Activated CD4-positive, alpha-beta memory T cell treated with anti-CD3 and anti-CD28 coated beads, Interleukin-2, amount 10 ng/mL, durations not matched to agents 7 days and 5 days (primary cell): ENCODE measurements around the gene ZNF789. TPM values are rescaled to one million over a fixed set of nuclear protein-coding genes. Genes with fewer than 3 reads are reported as not detected.

Experiments
- CTCF ChIA-PET: fragments of 350-600 bp; sonication (Branson Sonifier 250); formaldehyde crosslinking; loops from one replicate; lab custom pipeline; 2021; ENCODE audit warnings: antibody characterized with exemption, inconsistent platforms; lab: Charles Lee
- POLR2A ChIA-PET: fragments of 350-600 bp; sonication (Branson Sonifier 250); formaldehyde crosslinking; loops from one replicate; lab custom pipeline; 2021; ENCODE audit warnings: antibody characterized with exemption; lab: Charles Lee
- DNase-seq: peaks from one replicate; pipeline ENCODE4 v3.0.0-alpha.2; 2020
- H3K27ac Mint-ChIP-seq: one replicate; pipeline ENCODE4 v1.8.0; 2021; ENCODE audit warnings: mild to moderate bottlenecking, mixed read lengths
- H3K27me3 Mint-ChIP-seq: one replicate; pipeline ENCODE4 v1.8.0; 2021; ENCODE audit warnings: mixed read lengths
- H3K36me3 Mint-ChIP-seq: one replicate; pipeline ENCODE4 v1.8.0; 2021; ENCODE audit warnings: low read depth, mixed read lengths
- H3K4me1 Mint-ChIP-seq: one replicate; pipeline ENCODE4 v1.8.0; 2021; ENCODE audit warnings: mixed read lengths
- H3K4me3 Mint-ChIP-seq: one replicate; pipeline ENCODE4 v1.8.0; 2021; ENCODE audit warnings: mild to moderate bottlenecking, mixed read lengths
- H3K9me3 Mint-ChIP-seq: one replicate; pipeline ENCODE4 v1.8.0; 2021; ENCODE audit warnings: mixed read lengths
- total RNA-seq, 2 experiments: library from RNA; stranded (reverse); gene quantifications; one replicate each; pipeline ENCODE4 v1.2.3, GENCODE V29; 2021

ZNF789 gene
- total RNA-seq, 2 experiments from 2014 or later = 19.4 to 21.8 TPM

GRCh38 chr7:99447943-99448342 lies 24.7 kb upstream of the ZNF789 start:
- Mint-ChIP-seq H3K9me3 (no peaks in the 10 kb centered on the region), H3K36me3 (peaks cover 61% of the 10 kb centered on the region), H3K4me1 (peaks cover 3% of the 10 kb centered on the region), H3K27me3 (no peaks in the 10 kb centered on the region), H3K4me3 (no peak overlapping the region), H3K27ac (no peak overlapping the region)
- ChIA-PET POLR2A (interaction anchor here (2.9 kb wide), 1 partner anchor 9 kb away, joined by 8 read pairs; the partner anchor contains the start of genes CPSF4 and PTCD1), CTCF (no interaction called here)
- peak; percentile 22 for DNase-seq

GRCh38 chr7:99448855-99449254 lies 23.8 kb upstream of the ZNF789 start:
- Mint-ChIP-seq H3K27me3 (no peaks in the 10 kb centered on the region), H3K9me3 (no peaks in the 10 kb centered on the region), H3K36me3 (peaks cover 61% of the 10 kb centered on the region), H3K4me3 (no peak overlapping the region), H3K27ac (no peak overlapping the region), H3K4me1 (no peaks in the 10 kb centered on the region)
- ChIA-PET POLR2A (interaction anchor here (1.1 to 2.9 kb wide), 3 partner anchors 10 to 17 kb away, joined by 3 to 8 read pairs (median 5); partner anchors contain the start of genes ATP5MF, CPSF4 and PTCD1), CTCF (no interaction called here)
- no peak for DNase-seq

DNA sequence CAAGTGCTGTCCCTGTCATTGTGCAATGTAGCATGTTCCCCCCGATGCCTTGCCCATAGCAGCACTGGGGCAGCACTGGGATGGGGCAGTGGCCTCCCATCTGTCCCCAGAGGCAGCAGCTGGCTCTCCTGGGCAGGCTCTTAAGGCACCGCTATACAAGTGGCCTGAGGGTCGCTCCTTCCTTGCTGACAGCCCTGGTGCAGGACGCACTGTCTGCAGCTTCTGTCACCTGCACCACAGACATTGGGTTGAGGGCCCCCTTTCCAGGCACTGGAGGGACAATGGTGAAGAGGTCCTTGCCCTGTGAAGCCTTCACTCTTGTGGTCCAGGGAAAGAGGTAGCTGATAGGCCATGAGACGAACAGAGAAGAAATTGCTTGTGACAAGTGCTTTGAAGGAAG lies 23.4 kb upstream of the ZNF789 start:
- ChIA-PET CTCF (no interaction called here), POLR2A (interaction anchor here (1.1 to 2.9 kb wide), 3 partner anchors 10 to 17 kb away, joined by 3 to 8 read pairs (median 5); partner anchors contain the start of genes ATP5MF, CPSF4 and PTCD1)
- Mint-ChIP-seq H3K27ac (no peak overlapping the region), H3K4me1 (no peaks in the 10 kb centered on the region), H3K27me3 (no peaks in the 10 kb centered on the region), H3K4me3 (no peak overlapping the region), H3K36me3 (peaks cover 64% of the 10 kb centered on the region), H3K9me3 (no peaks in the 10 kb centered on the region)
- no peak for DNase-seq

GRCh38 chr7:99451936-99452335 lies 20.8 kb upstream of the ZNF789 start:
- peaks cover 59% of the 10 kb centered on the region for H3K36me3 Mint-ChIP-seq
- no peaks in the 10 kb centered on the region for H3K27me3 Mint-ChIP-seq
- no peaks in the 10 kb centered on the region for H3K4me1 Mint-ChIP-seq
- ChIA-PET CTCF (no interaction called here), POLR2A (interaction anchor here (1.4 kb wide), 1 partner anchor 23 kb away, joined by 4 read pairs; no protein-coding TSS in a partner anchor)
- no peak overlapping the region for H3K4me3 Mint-ChIP-seq
- DNase-seq = no peak
- no peak overlapping the region for H3K27ac Mint-ChIP-seq
- no peaks in the 10 kb centered on the region for H3K9me3 Mint-ChIP-seq

DNA sequence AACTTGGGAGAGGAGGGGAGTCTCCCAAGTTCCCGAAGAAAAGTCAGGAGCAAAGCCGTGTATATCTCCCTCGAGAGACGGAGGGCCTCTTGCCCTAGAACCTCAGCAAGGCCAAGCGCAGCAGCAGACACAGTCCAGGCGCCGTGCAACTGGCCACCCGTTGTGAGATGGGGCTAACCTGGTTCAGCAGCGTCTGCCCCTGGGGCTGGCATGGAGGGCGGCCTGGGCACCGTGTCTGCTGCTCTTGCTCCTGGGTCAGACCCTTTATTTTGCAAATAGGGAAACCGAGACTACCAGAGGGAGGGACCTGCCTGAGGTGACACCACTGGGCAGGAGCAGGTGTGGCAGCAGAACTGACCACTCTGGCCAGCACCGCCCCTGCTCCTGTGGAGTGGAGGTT lies 20.1 kb upstream of the ZNF789 start:
- Mint-ChIP-seq H3K4me3 (no peak overlapping the region), H3K9me3 (no peaks in the 10 kb centered on the region), H3K4me1 (no peaks in the 10 kb centered on the region), H3K27me3 (no peaks in the 10 kb centered on the region), H3K36me3 (peaks cover 59% of the 10 kb centered on the region), H3K27ac (no peak overlapping the region)
- POLR2A ChIA-PET = no interaction called here
- no peak for DNase-seq
- CTCF ChIA-PET = no interaction called here

DNA sequence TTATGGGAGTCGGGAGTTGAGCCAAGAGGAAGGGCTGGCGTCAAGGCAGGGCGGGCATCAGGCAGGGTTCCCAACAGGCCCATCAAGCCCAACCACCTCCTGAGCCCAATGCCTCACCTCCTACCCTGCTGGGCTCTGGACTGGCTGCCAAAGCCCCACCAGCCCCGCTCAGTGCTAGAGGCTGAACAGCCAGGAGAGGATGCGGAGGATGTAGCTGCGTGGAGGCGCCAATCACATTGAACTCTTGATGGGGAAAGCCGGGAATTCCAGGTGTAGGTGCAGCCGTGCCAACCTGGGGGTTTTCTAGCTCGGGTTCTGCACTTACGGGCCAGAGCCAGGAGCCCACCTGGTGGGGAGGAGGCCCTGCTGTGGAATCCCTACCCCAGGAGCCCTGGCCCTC lies 19.6 kb upstream of the ZNF789 start:
- no peaks in the 10 kb centered on the region for H3K9me3 Mint-ChIP-seq
- H3K4me1 Mint-ChIP-seq = no peaks in the 10 kb centered on the region
- H3K27me3 Mint-ChIP-seq = no peaks in the 10 kb centered on the region
- H3K36me3 Mint-ChIP-seq = peaks cover 58% of the 10 kb centered on the region
- H3K4me3 Mint-ChIP-seq = no peak overlapping the region
- ChIA-PET CTCF (no interaction called here), POLR2A (no interaction called here)
- DNase-seq = no peak
- H3K27ac Mint-ChIP-seq = no peak overlapping the region

- no peaks in the 10 kb centered on the region for H3K27me3 Mint-ChIP-seq
- POLR2A ChIA-PET = interaction anchor here (0.7 to 2.2 kb wide), 2 partner anchors 10 to 16 kb away, joined by 3 to 7 read pairs; partner anchors contain the start of genes CPSF4 and PTCD1
- no peak overlapping the region for H3K4me3 Mint-ChIP-seq
- peaks cover 66% of the 10 kb centered on the region for H3K36me3 Mint-ChIP-seq
- no peaks in the 10 kb centered on the region for H3K9me3 Mint-ChIP-seq
- H3K27ac Mint-ChIP-seq = no peak overlapping the region
- H3K4me1 Mint-ChIP-seq = peaks cover 10% of the 10 kb centered on the region
- CTCF ChIA-PET = no interaction called here
- DNase-seq = no peak
Observed at GRCh38 chr7:99455874-99456273, 16.8 kb upstream of the ZNF789 start.

DNA sequence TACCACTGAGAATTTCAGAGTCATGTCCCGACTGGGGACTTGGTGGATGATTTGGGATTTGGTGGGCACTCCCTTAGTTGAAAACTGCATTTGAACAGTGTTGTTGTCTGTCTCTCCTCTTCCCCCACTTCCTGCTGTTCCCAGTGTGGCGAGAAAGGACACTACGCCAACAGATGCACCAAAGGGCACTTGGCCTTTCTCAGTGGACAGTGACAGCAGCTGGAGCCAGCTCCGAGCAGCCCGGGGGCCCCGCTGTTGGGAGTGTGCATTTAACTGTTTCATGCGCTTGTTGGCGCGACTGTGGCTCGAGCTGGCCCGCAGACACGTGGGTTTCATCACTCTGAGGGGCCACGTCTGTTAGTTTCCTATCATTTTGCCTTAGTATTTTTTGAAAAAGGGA lies 16.4 kb upstream of the ZNF789 start:
- DNase-seq = no peak
- POLR2A ChIA-PET = interaction anchor here (0.7 to 2.2 kb wide), 3 partner anchors 9 to 43 kb away, joined by 3 to 7 read pairs (median 3); partner anchors contain the start of genes CPSF4 and PTCD1
- no peak overlapping the region for H3K27ac Mint-ChIP-seq
- H3K4me1 Mint-ChIP-seq = peaks cover 12% of the 10 kb centered on the region
- no peaks in the 10 kb centered on the region for H3K9me3 Mint-ChIP-seq
- peaks cover 63% of the 10 kb centered on the region for H3K36me3 Mint-ChIP-seq
- no peak overlapping the region for H3K4me3 Mint-ChIP-seq
- CTCF ChIA-PET = no interaction called here
- H3K27me3 Mint-ChIP-seq = no peaks in the 10 kb centered on the region

DNA sequence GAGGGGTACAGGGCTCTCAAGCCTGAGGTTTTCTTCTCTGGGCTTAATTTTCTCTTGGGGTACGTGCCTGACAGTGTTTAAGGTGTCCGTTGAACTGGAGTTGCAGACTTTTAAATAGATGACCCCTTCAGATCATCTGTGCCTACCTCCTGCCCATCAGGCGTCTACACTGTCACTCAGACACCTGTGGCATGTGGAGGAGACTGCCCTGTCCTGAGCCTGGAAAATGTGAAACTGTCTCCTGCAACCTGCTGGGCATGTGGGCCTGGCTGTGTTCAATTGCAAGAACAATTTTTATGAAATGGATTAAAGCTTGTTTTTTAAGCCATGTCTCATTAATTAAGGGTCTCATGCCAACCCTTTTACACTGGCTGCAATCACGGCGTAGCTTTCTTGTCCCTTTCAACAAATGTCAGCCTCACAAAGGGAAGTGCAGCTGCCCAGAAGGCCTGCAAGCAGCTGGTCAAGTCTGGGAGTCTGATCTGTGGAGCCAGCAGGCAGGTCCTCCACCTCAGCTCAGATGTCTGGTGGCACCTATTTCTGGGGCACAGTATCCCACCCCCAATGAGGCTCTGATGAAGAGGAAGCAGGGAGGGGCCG lies 15.5 kb upstream of the ZNF789 start:
- H3K27me3 Mint-ChIP-seq = no peaks in the 10 kb centered on the region
- ChIA-PET CTCF (no interaction called here), POLR2A (interaction anchor here (1.0 to 2.2 kb wide), 3 partner anchors 18 to 102 kb away, joined by 3 to 7 read pairs (median 3); partner anchors contain the start of genes CPSF4, PTCD1 and ZNF655)
- no peaks in the 10 kb centered on the region for H3K9me3 Mint-ChIP-seq
- H3K4me1 Mint-ChIP-seq = peaks cover 12% of the 10 kb centered on the region
- no peak overlapping the region for H3K4me3 Mint-ChIP-seq
- peaks cover 64% of the 10 kb centered on the region for H3K36me3 Mint-ChIP-seq
- no peak overlapping the region for H3K27ac Mint-ChIP-seq
- DNase-seq = no peak

- H3K4me1 Mint-ChIP-seq = peaks cover 15% of the 10 kb centered on the region
- ChIA-PET POLR2A (interaction anchor here (1.2 kb wide), 1 partner anchor 101 kb away, joined by 3 read pairs; the partner anchor contains the start of gene ZNF655), CTCF (no interaction called here)
- H3K27me3 Mint-ChIP-seq = no peaks in the 10 kb centered on the region
- no peak overlapping the region for H3K4me3 Mint-ChIP-seq
- H3K36me3 Mint-ChIP-seq = peaks cover 63% of the 10 kb centered on the region
- no peak overlapping the region for H3K27ac Mint-ChIP-seq
- DNase-seq = no peak
- no peaks in the 10 kb centered on the region for H3K9me3 Mint-ChIP-seq
Observed at GRCh38 chr7:99457650-99458493, 14.8 kb upstream of the ZNF789 start.

DNA sequence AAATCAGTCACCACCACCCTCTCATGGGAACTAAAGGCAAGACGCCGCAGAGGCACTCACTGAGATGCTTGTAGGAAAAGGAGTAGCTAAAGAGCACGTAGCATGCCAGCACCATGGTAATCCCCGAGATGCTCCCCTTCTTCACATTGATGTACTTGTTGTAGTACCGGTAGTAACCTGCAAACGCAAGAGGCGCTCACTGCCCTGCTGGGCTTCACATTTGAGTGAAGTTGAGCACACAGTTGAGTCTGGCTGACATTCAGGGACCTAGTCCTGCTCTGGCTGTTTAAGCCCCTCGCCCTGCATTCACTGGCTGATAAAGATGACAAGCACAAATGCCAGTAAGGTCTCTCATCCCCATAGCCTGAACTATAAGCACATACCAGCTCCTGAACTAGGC lies 13.6 kb upstream of the ZNF789 start:
- Mint-ChIP-seq H3K4me3 (no peak overlapping the region), H3K9me3 (no peaks in the 10 kb centered on the region), H3K27me3 (no peaks in the 10 kb centered on the region), H3K27ac (no peak overlapping the region), H3K4me1 (peaks cover 21% of the 10 kb centered on the region), H3K36me3 (peaks cover 61% of the 10 kb centered on the region)
- ChIA-PET POLR2A (interaction anchor here (1.4 to 2.0 kb wide), 2 partner anchors 21 to 41 kb away, joined by 4 to 6 read pairs; no protein-coding TSS in a partner anchor), CTCF (no interaction called here)
- peak; percentile 47 for DNase-seq

DNA sequence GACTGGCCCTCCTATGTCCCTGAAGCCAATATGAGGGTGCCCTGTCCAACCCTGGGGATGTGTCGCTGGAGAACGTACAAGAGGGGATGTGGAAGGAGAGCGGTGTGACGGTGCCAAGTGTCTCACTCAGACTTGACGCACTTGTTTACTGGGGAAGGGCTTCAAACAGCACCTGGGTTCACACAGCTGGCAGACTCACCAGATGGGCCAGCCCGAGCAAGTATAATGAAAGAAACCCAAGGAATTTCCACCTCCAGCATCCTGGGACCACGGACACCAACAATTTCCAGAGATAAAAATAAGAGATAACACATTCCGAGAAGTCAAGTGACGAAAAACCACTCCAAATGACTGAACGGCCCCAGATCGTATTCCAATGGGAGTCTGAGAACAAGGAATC lies 12.0 kb upstream of the ZNF789 start:
- DNase-seq = no peak
- Mint-ChIP-seq H3K36me3 (peaks cover 55% of the 10 kb centered on the region), H3K27me3 (no peaks in the 10 kb centered on the region), H3K27ac (no peak overlapping the region), H3K4me1 (peaks cover 32% of the 10 kb centered on the region), H3K9me3 (no peaks in the 10 kb centered on the region), H3K4me3 (no peak overlapping the region)
- ChIA-PET POLR2A (interaction anchor here (0.6 to 2.0 kb wide), 4 partner anchors 11 to 39 kb away, joined by 3 to 6 read pairs (median 4); no protein-coding TSS in a partner anchor), CTCF (interaction anchor here (0.9 kb wide), 1 partner anchor 29 kb away, joined by 3 read pairs; no protein-coding TSS in a partner anchor)

- POLR2A ChIA-PET = interaction anchor here (0.6 to 2.0 kb wide), 3 partner anchors 12 to 24 kb away, joined by 3 to 6 read pairs (median 3); no protein-coding TSS in a partner anchor
- H3K27ac Mint-ChIP-seq = no peak overlapping the region
- peaks cover 35% of the 10 kb centered on the region for H3K4me1 Mint-ChIP-seq
- no peaks in the 10 kb centered on the region for H3K9me3 Mint-ChIP-seq
- no peak overlapping the region for H3K4me3 Mint-ChIP-seq
- no peak for DNase-seq
- CTCF ChIA-PET = no interaction called here
- H3K27me3 Mint-ChIP-seq = no peaks in the 10 kb centered on the region
- H3K36me3 Mint-ChIP-seq = peaks cover 57% of the 10 kb centered on the region
Observed at GRCh38 chr7:99461221-99461620, 11.5 kb upstream of the ZNF789 start.
